Mesothelial cell of epicardium (in vitro differentiated cells): ENCODE measurements around the gene AMBP. TPM values are rescaled to one million over a fixed set of nuclear protein-coding genes. Genes with fewer than 3 reads are reported as not detected.

Experiments
- DNase-seq, 2 experiments: peaks; one replicate each; pipeline ENCODE4 v3.0.0; 2021; ENCODE audit warnings: low spot score in 2 of 2; ENCODE audit not compliant: unreplicated experiment in 2 of 2
- H3K27ac Mint-ChIP-seq: 2 replicates; pipeline ENCODE4 v1.8.0; 2021; ENCODE audit warnings: mixed read lengths
- H3K27me3 Mint-ChIP-seq: 2 replicates; pipeline ENCODE4 v1.8.0; 2021; ENCODE audit warnings: low read depth, mixed read lengths
- H3K36me3 Mint-ChIP-seq: 2 replicates; pipeline ENCODE4 v1.8.0; 2021; ENCODE audit warnings: mixed read lengths
- H3K4me1 Mint-ChIP-seq: 2 replicates; pipeline ENCODE4 v1.8.0; 2021; ENCODE audit warnings: mixed read lengths
- H3K4me3 Mint-ChIP-seq: 2 replicates; pipeline ENCODE4 v1.8.0; 2021; ENCODE audit warnings: mild to moderate bottlenecking, moderate library complexity, mixed read lengths
- H3K9me3 Mint-ChIP-seq: 2 replicates; pipeline ENCODE4 v1.8.0; 2021; ENCODE audit warnings: mixed read lengths
- total RNA-seq: library from RNA; stranded (reverse); gene quantifications from 3 replicates; pipeline ENCODE4 v1.2.1, GENCODE V29; 2021
- TF ChIP-seq, protein P1 (sequence below): fragments of 200-600 bp; sonication (generic); IDR thresholded peaks from one replicate; pipeline ENCODE4 v1.5.0; 2021; ENCODE audit warnings: antibody characterized with exemption; ENCODE audit not compliant: unreplicated experiment

AMBP gene
- total RNA-seq, 1 donor from 2014 or later = 0.22 TPM

DNA sequence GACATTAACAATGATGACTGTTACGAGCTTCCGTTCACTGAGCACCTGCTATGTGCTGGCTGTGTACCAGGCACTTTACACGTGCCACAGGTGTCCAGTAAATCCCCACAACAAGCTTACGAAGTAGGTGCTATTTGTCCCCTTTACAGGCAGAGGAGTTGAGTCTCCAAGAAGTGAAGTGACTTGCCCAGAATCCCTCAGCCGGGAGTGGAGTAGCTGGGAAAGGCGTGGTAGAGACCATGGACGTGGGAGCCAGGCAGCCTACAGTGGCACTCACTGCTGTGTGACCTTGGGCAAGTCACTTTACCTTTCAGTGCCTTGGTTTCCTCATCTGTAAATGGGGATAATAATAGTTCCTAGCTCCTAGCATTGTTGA is 669 bp upstream of the AMBP start:
- no peak overlapping the region for H3K4me3 Mint-ChIP-seq
- H3K4me1 Mint-ChIP-seq = no peaks in the 10 kb centered on the region
- TF ChIP-seq, protein P1, sequence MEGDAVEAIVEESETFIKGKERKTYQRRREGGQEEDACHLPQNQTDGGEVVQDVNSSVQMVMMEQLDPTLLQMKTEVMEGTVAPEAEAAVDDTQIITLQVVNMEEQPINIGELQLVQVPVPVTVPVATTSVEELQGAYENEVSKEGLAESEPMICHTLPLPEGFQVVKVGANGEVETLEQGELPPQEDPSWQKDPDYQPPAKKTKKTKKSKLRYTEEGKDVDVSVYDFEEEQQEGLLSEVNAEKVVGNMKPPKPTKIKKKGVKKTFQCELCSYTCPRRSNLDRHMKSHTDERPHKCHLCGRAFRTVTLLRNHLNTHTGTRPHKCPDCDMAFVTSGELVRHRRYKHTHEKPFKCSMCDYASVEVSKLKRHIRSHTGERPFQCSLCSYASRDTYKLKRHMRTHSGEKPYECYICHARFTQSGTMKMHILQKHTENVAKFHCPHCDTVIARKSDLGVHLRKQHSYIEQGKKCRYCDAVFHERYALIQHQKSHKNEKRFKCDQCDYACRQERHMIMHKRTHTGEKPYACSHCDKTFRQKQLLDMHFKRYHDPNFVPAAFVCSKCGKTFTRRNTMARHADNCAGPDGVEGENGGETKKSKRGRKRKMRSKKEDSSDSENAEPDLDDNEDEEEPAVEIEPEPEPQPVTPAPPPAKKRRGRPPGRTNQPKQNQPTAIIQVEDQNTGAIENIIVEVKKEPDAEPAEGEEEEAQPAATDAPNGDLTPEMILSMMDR = no peak
- H3K36me3 Mint-ChIP-seq = no peaks in the 10 kb centered on the region
- no peak for DNase-seq
- no peak overlapping the region for H3K27ac Mint-ChIP-seq
- peaks cover 32% of the 10 kb centered on the region for H3K27me3 Mint-ChIP-seq
- H3K9me3 Mint-ChIP-seq = no peaks in the 10 kb centered on the region

DNA sequence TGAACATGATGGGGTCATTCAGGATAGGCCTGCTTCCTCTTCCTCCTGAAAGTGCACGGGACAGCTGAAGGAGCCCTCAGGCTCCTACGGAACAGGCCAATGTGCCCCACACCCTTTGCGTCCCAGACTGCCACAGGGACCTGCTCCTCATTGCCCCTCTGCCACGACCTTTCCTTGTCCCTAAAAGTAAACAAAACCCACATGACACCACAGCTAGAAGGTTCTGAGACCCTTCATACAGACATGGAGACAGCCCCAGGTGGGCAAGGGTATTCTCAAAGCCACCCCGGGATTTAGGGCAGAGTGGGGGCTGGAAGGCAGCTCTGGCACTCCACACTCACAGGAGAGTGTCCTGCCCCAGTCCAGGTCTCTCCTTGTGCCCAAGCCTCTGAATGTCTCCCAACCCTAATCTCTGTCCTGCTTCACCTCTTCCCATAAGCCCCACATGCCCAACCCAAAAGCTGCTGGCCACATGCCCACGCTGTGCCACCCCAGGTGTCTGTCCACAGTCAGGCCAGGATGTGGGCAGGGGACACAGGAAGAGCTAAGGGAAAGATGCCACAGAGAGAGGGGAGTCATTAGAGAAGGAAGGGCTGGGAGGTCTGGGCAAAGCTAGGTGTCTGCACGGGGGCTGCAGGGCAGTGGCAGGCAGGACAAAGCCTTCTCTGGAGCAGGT is 800 bp downstream of the AMBP start:
- H3K36me3 Mint-ChIP-seq = no peaks in the 10 kb centered on the region
- no peak overlapping the region for H3K4me3 Mint-ChIP-seq
- H3K27ac Mint-ChIP-seq = no peak overlapping the region
- peaks cover 36% of the 10 kb centered on the region for H3K27me3 Mint-ChIP-seq
- no peak for DNase-seq
- no peaks in the 10 kb centered on the region for H3K9me3 Mint-ChIP-seq
- H3K4me1 Mint-ChIP-seq = no peaks in the 10 kb centered on the region
- TF ChIP-seq, protein P1 = no peak

DNA sequence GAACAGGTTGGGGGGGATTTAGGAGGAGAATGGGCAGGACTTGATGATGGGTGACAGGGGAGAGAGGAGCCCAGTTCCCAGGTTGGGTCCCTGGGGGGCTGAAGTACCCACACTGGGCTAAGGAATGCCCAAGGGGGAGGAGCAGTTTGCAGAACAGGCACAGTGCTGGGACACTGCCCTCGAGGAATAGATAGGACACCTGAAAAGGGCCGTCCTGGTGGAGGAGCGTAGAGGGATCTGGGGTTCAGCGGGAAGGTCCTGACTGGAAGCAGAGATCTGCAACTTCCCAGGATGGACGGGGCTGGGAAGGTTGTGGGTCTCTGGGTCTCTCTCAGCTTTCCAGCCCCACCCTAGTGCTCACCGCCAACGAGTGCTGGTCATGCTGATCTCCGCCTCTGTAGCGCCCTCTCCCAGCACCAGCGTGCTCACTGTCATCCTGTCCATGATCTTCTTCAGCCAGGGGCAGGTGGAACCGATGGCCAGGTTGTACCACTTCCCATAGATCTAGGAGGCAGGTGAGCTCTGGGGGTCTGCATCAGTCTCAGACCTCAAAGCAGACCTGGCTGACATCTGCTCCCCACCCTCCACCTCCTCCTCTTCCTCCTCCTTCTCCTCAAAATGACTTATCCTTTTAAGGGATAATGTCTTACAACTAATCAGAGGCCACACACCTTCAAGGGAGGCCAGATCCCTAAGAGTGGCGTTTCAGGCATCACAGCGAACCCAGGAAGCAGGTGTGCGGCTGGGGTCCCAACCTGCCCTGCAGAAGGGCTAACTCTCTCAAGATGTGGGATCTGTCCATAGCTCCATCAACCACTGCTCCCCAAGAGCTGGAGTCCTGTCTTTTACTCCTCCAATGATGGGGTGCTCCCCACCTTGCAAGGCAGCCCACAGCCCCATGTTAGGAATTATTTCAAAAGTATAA is 1.6 kb downstream of the AMBP start:
- Mint-ChIP-seq H3K9me3 (no peaks in the 10 kb centered on the region), H3K4me1 (no peaks in the 10 kb centered on the region), H3K36me3 (no peaks in the 10 kb centered on the region), H3K27me3 (peaks cover 36% of the 10 kb centered on the region), H3K27ac (no peak overlapping the region), H3K4me3 (no peak overlapping the region)
- no peak for DNase-seq
- TF ChIP-seq, protein P1 = no peak

DNA sequence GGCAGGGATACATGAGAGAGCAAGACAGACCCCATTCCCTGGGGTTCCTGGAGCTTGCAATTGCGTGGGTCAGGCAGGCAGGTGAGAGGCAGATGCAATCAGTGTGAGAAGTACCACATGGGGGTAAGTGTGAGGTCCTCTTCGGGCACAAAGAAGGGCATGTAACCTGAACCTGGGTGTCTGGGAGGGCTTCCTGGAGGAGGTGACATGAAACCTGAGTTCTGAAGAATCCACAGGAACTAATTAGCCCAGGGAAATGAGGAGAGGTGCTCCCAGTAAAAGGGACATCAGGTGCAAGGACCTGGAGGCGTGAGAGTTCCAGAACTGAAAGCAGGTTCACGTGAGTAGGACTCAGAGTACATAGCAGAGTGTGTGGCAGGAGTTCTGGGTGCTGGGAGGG is 2.5 kb downstream of the AMBP start:
- peaks cover 36% of the 10 kb centered on the region for H3K27me3 Mint-ChIP-seq
- DNase-seq = no peak
- no peaks in the 10 kb centered on the region for H3K4me1 Mint-ChIP-seq
- no peaks in the 10 kb centered on the region for H3K36me3 Mint-ChIP-seq
- H3K27ac Mint-ChIP-seq = no peak overlapping the region
- no peaks in the 10 kb centered on the region for H3K9me3 Mint-ChIP-seq
- TF ChIP-seq, protein P1 = no peak
- no peak overlapping the region for H3K4me3 Mint-ChIP-seq

DNA sequence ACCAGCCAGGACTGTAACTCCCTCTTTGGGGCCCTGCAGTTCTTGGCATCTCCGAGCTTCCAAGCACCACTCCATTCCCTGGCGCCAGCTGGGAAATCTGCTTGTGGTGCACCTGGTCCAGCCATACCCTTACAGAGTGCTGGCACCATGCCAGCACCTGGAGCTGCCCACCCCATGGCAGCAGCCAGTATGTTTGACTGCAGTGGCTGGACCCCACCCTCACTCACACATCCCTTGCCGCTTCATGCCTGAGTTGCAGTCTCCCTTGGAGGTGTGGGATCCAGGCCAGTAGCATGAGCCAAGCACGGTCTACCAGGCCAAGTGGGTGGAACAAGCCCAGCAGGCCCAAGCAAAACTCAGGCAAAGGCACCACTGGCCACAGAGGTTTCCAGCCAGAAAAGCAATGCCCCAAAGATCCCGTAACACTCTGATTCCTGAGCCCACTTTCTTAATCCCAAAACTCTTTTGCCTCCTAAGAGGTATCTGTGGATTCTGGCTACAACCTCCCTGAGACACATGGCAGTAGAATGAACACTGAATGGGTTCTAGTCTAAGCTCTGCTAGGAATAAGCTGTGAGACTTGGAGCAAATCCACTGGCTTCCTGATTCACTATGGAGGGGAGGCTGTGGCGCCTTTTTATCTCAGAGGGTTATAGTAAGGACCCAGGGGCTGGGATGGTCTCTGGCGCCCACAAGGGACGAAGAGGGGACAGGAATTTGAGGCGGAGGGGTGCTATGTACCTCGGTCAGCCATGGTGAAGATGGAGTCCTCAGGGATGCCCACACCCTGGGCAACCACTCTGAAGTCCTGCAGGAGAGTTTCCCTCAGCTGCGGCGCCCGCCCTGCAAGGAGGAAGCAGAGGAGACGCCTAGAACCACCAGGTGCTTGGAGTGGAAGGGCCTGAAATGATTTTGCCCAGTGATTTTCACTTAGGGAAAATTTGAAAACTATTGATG is 5.6 kb downstream of the AMBP start:
- H3K4me1 Mint-ChIP-seq = no peaks in the 10 kb centered on the region
- no peak for DNase-seq
- H3K9me3 Mint-ChIP-seq = no peaks in the 10 kb centered on the region
- H3K36me3 Mint-ChIP-seq = no peaks in the 10 kb centered on the region
- no peak overlapping the region for H3K27ac Mint-ChIP-seq
- H3K4me3 Mint-ChIP-seq = no peak overlapping the region
- TF ChIP-seq, protein P1 = no peak
- H3K27me3 Mint-ChIP-seq = peaks cover 44% of the 10 kb centered on the region
